Uterus (tissue), 2 donors: ENCODE data around the gene KLHDC8B.

Source experiments
- POLR2A ChIP-seq, 2 donors: fragments of 450-650 bp; IDR thresholded peaks; one replicate each; pipeline ENCODE4 v1.6.1; 2016; ENCODE audit warnings: antibody characterized with exemption in 2 of 2, mild to moderate bottlenecking in 1 of 2, moderate library complexity in 1 of 2
- TF ChIP-seq, protein P1 (sequence below), 4 experiments: fragments of 200-600 bp in 2 of 4; fragments of 450-650 bp in 2 of 4; sonication (generic) in 2 of 4; IDR thresholded peaks; one replicate each; pipeline ENCODE4 v1.5.1; 2016 to 2019; ENCODE audit warnings: antibody characterized with exemption in 4 of 4, mild to moderate bottlenecking in 2 of 4, moderate library complexity in 1 of 4

DNA sequence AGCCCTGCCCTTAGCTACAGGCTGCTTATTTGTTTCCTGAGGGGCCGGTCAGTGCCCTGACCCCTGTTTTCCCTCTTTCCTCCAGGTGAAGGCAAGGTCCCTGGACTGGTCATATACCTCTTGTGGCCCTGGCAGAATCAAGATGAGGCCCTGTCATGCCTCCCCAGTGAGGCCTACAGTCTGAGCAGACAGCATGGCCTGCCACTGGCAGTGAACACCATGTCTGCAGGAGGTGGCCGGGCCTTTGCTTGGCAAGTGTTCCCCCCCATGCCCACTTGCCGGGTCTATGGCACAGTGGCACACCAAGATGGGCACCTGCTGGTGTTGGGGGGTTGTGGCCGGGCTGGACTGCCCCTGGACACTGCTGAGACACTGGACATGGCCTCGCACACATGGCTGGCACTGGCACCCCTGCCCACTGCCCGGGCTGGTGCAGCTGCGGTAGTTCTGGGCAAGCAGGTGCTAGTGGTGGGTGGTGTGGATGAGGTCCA is 1.2 kb downstream of the KLHDC8B start:
- TF ChIP-seq, protein P1, sequence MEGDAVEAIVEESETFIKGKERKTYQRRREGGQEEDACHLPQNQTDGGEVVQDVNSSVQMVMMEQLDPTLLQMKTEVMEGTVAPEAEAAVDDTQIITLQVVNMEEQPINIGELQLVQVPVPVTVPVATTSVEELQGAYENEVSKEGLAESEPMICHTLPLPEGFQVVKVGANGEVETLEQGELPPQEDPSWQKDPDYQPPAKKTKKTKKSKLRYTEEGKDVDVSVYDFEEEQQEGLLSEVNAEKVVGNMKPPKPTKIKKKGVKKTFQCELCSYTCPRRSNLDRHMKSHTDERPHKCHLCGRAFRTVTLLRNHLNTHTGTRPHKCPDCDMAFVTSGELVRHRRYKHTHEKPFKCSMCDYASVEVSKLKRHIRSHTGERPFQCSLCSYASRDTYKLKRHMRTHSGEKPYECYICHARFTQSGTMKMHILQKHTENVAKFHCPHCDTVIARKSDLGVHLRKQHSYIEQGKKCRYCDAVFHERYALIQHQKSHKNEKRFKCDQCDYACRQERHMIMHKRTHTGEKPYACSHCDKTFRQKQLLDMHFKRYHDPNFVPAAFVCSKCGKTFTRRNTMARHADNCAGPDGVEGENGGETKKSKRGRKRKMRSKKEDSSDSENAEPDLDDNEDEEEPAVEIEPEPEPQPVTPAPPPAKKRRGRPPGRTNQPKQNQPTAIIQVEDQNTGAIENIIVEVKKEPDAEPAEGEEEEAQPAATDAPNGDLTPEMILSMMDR (IDR thresholded peaks at IDR 0.05): no peak
- no peak for TF ChIP-seq POLR2A (IDR thresholded peaks at IDR 0.05)
